Fibroblast of skin of right quadriceps (primary cell): ENCODE data around the gene KIAA2012.
"Not testable (repeated sequence)": the region's sequence is repeated elsewhere in the genome, so short reads cannot be mapped to it uniquely, and the experiment has no call there.

Experiments
- DNase-seq: peaks from one replicate; pipeline ENCODE4 v3.0.0-alpha.2; 2013

Gene KIAA2012

GRCh38 chr2:202204855-202205254, 131.8 kb downstream of the KIAA2012 start:
- no peak for DNase-seq

- no peak for DNase-seq
Observed at GRCh38 chr2:202208526-202208925, 135.5 kb downstream of the KIAA2012 start.

DNA sequence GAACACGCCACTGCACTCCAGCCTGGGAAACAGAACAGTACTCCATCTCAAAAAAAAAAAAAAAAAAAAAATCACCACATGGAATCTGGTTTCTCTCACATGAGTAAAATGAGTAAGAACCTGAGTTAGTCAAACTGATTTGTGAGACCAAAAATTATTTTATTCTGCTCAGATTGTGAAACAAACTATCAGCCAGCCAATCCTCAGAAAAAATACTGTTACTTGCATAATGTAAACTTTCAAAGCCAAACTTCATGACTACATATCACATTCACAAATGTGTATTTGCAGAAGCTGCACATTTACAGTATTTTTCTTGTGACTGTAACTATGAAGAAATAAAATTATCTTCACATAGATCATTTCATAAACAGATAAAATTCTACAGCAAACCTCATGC, 142.1 kb downstream of the KIAA2012 start:
- peak; percentile 14 for DNase-seq

- DNase-seq = peak; percentile 70
Observed at GRCh38 chr2:202221873-202222272, 148.8 kb downstream of the KIAA2012 start.

- DNase-seq = peak; percentile 46
Observed at GRCh38 chr2:202237787-202238233, 164.8 kb downstream of the KIAA2012 start.

GRCh38 chr2:202238234-202239197, 165.5 kb downstream of the KIAA2012 start, which contains the start of gene SUMO1:
Gene SUMO1, minus strand, starts transcription at chr2:202238597. Its CDS starts 146 bp downstream, at chr2:202238451.
- peak; percentile 91 for DNase-seq

GRCh38 chr2:202247710-202248109, 174.7 kb downstream of the KIAA2012 start:
- DNase-seq = not testable (repeated sequence)

DNA sequence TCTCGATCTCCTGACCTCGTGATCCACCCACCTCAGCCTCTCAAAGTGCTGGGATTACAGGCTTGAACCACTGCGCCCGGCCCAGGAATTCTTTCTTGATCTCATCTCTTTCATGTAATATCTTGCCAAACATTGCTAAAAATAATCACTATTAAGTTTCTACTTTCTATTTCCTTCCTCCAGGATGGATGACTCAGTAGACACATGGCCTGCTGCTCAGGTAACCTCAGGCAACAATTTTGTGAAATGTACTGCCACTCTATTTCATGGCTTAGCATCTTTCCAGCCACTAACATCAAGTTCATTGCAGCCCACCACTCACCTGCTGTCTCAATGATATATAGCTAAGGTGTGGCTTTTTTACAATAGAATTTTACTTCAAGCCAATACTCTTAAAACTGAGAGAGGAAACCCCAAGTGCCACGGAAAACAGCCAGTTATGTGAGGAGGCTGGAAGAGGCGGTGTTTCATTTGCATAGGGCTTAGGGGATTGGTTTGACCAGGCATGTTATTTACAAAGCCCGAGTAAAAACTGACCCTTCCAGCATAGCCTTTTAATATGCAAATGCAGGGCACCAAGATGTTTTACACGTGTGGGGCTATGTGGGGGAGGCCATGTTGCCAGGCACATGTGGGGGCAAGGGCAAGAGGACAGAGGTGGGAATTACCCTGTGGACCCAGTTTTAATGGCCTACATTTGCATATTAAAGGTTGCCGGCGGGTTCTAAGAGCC, 176.6 kb downstream of the KIAA2012 start:
- no peak for DNase-seq

GRCh38 chr2:202251494-202251893, 178.4 kb downstream of the KIAA2012 start:
- no peak for DNase-seq
